Brain microvascular endothelial cell (primary cell): ENCODE data around the gene BRD3.

ENCODE experiments used
- DNase-seq: peaks from one replicate; pipeline ENCODE4 v3.0.0-alpha.2; 2020
- H3K27ac ChIP-seq: fragments of 250-450 bp; sonication (Bioruptor Pico); 2 replicates; pipeline ENCODE4 v1.5.1; 2020; ENCODE audit warnings: mild to moderate bottlenecking, moderate library complexity
- H3K27me3 ChIP-seq: fragments of 250-450 bp; sonication (Bioruptor Pico); replicated peaks from 2 replicates; pipeline ENCODE4 v1.5.1; 2020; ENCODE audit warnings: mild to moderate bottlenecking
- H3K36me3 ChIP-seq: fragments of 250-450 bp; sonication (Bioruptor Pico); replicated peaks from 2 replicates; pipeline ENCODE4 v1.5.1; 2020; ENCODE audit warnings: mild to moderate bottlenecking
- H3K4me3 ChIP-seq: 2 replicates; pipeline ENCODE4 v1.5.1; 2011; ENCODE audit warnings: low read depth, mild to moderate bottlenecking, control low read depth, low read length, moderate library complexity
- CTCF ChIP-seq: IDR thresholded peaks from 2 replicates; pipeline ENCODE4 v1.5.1; 2011; ENCODE audit warnings: low read depth, mild to moderate bottlenecking, moderate library complexity, low read length, control low read depth, inconsistent platforms; ENCODE audit errors: missing control alignments
- in situ Hi-C: cut with HindIII; loops from 2 replicates; pipeline ENCODE4 v1.10.0; 2017; ENCODE audit warnings: low sequenced_read_pairs, low pct_ligation_motif_present

The BRD3 gene

GRCh38 chr9:133986774-133987445 is 80.9 kb downstream of the BRD3 start:
- no peak for DNase-seq
- Histone ChIP-seq H3K27ac (no peak overlapping the region), H3K36me3 (no peaks in the 10 kb centered on the region), H3K27me3 (no peaks in the 10 kb centered on the region), H3K4me3 (no peak overlapping the region)
- TF ChIP-seq CTCF, result no peak
- in situ Hi-C loops, result no loop called here

GRCh38 chr9:133986061-133986460 is 81.8 kb downstream of the BRD3 start:
- no peaks in the 10 kb centered on the region for H3K36me3 ChIP-seq
- H3K27ac ChIP-seq, result no peak overlapping the region
- no peaks in the 10 kb centered on the region for H3K27me3 ChIP-seq
- H3K4me3 ChIP-seq, result no peak overlapping the region
- no peak for DNase-seq
- in situ Hi-C loops, result no loop called here
- no peak for TF ChIP-seq CTCF

GRCh38 chr9:133982971-133983720 is 84.7 kb downstream of the BRD3 start:
- no peak for DNase-seq
- TF ChIP-seq CTCF, result no peak
- no peaks in the 10 kb centered on the region for H3K27me3 ChIP-seq
- no peaks in the 10 kb centered on the region for H3K36me3 ChIP-seq
- H3K4me3 ChIP-seq, result no peak overlapping the region
- in situ Hi-C loops, result no loop called here
- no peak overlapping the region for H3K27ac ChIP-seq

- Histone ChIP-seq H3K27me3 (no peaks in the 10 kb centered on the region), H3K27ac (no peak overlapping the region), H3K36me3 (no peaks in the 10 kb centered on the region), H3K4me3 (no peak overlapping the region)
- in situ Hi-C loops, result no loop called here
- TF ChIP-seq CTCF, result no peak
- no peak for DNase-seq
These were observed 85.7 kb downstream of the BRD3 start for GRCh38 chr9:133981958-133982681.

GRCh38 chr9:133981589-133981957 is 86.3 kb downstream of the BRD3 start:
- DNase-seq, result no peak
- no peaks in the 10 kb centered on the region for H3K36me3 ChIP-seq
- no peak overlapping the region for H3K27ac ChIP-seq
- H3K4me3 ChIP-seq, result no peak overlapping the region
- in situ Hi-C loops, result no loop called here
- TF ChIP-seq CTCF, result no peak
- no peaks in the 10 kb centered on the region for H3K27me3 ChIP-seq
